Breast epithelium (tissue), 3 donors: ENCODE data around the gene FBXO31.

Experiments
- POLR2AphosphoS5 ChIP-seq, 3 donors: sonication (generic); formaldehyde crosslinking; IDR thresholded peaks; one replicate each; pipeline ENCODE4 v1.6.1; 2017; ENCODE audit warnings: antibody characterized with exemption in 3 of 3
- TF ChIP-seq, protein P1 (sequence below), 3 donors: fragments of 450-650 bp; IDR thresholded peaks; one replicate each; pipeline ENCODE4 v1.5.1; 2016 to 2017; ENCODE audit warnings: antibody characterized with exemption in 3 of 3, mild to moderate bottlenecking in 3 of 3, moderate library complexity in 3 of 3

DNA sequence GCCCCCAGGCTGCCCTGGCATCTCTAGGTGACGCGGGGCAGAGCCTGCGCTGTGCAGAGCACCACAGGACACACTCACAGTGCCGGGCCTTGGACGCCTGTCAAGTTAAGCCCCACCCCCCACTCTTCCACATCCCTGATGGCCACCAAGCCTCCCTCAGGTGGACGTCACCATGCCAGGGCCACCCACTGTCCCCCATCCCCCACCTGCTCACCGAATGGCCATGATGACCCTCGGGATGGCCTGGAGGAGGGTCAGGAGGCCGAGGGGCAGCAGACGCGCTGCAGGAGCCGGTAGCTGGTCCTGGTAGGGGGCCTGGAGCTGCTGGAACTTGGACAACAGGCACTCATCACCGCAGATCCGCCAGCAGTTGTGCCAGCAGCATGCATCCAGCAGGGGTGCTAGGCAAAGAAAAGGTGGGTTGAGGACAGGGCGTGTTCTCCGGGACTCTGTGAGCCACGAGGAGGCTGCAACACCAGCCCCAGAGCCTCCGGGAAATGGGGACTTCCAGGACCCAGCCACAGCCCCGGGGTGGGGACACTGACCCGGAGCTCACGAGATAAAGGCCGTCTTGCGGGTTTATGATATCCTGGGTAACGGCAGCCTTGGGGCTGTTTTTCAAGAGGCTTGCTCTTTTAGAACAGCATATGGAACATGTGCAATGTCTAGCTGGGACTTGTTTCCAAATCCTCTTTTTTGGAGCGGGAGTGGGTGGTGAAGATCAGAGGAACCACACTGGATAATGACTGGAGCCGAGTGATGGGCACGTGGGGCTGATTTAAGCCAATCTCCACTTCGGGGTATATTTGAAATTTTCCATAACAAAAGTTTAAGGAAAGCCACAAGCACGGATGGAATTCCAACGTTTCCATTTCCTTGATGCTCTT is 77.8 kb downstream of the FBXO31 start:
- TF ChIP-seq, protein P1, sequence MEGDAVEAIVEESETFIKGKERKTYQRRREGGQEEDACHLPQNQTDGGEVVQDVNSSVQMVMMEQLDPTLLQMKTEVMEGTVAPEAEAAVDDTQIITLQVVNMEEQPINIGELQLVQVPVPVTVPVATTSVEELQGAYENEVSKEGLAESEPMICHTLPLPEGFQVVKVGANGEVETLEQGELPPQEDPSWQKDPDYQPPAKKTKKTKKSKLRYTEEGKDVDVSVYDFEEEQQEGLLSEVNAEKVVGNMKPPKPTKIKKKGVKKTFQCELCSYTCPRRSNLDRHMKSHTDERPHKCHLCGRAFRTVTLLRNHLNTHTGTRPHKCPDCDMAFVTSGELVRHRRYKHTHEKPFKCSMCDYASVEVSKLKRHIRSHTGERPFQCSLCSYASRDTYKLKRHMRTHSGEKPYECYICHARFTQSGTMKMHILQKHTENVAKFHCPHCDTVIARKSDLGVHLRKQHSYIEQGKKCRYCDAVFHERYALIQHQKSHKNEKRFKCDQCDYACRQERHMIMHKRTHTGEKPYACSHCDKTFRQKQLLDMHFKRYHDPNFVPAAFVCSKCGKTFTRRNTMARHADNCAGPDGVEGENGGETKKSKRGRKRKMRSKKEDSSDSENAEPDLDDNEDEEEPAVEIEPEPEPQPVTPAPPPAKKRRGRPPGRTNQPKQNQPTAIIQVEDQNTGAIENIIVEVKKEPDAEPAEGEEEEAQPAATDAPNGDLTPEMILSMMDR (IDR thresholded peaks at IDR 0.05): no peak
- no peak for TF ChIP-seq POLR2AphosphoS5 (IDR thresholded peaks at IDR 0.05)
